ENCODE measurements around the gene ZNF574. TPM values are rescaled to one million over a fixed set of nuclear protein-coding genes. Genes with fewer than 3 reads are reported as not detected.

The ZNF574 gene
- total RNA-seq, 1 donor from 2014 or later = 26.5 TPM

DNA sequence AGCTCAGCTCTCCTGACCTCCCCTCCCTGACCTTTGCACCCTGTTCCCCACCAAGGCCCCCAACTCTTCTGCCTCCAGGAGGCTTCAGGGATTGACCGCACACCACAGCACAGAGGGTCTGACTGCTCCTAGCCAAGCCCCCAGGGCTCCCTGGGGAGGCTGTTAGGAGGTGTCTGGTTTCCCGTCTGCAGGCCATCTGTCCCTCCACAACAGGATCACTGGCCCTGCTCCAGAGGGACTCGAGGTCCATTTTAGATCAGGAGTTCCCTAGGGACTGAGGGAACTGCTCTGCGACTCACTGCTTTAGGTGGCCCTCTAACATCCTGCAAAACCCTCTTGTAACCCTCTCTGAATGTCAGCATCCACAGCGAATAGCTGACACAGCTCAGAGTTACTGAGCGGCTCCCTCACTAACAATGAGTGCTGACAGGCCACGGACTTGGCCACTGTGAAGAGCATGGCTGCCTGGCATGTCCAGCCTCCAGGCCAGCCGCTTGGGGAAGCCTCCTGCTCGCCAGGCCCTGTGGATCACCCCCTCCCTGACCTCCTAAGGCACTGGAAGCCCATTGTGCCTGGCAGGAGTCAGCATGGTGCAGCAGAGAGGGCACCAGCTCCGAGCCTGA lies 23.6 kb upstream of the ZNF574 start:
- intact Hi-C loops (cut with DNase I) = no loop called here
- Histone ChIP-seq H3K4me3 (no peak overlapping the region), H3K9me3 (no peaks in the 10 kb centered on the region), H3K27ac (peak overlapping the region; percentile 49), H3K4me1 (peaks cover 11% of the 10 kb centered on the region), H3K36me3 (no peaks in the 10 kb centered on the region), H3K27me3 (no peaks in the 10 kb centered on the region)
- DNase-seq (ENCODE audit: extremely low spot score in 2 of 2) = no peak
- TF ChIP-seq POLR2AphosphoS5 (IDR thresholded peaks at IDR 0.05; ENCODE audit: insufficient read depth in 1 of 2, low read depth in 1 of 2) = no peak
- TF ChIP-seq, protein P1, sequence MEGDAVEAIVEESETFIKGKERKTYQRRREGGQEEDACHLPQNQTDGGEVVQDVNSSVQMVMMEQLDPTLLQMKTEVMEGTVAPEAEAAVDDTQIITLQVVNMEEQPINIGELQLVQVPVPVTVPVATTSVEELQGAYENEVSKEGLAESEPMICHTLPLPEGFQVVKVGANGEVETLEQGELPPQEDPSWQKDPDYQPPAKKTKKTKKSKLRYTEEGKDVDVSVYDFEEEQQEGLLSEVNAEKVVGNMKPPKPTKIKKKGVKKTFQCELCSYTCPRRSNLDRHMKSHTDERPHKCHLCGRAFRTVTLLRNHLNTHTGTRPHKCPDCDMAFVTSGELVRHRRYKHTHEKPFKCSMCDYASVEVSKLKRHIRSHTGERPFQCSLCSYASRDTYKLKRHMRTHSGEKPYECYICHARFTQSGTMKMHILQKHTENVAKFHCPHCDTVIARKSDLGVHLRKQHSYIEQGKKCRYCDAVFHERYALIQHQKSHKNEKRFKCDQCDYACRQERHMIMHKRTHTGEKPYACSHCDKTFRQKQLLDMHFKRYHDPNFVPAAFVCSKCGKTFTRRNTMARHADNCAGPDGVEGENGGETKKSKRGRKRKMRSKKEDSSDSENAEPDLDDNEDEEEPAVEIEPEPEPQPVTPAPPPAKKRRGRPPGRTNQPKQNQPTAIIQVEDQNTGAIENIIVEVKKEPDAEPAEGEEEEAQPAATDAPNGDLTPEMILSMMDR (IDR thresholded peaks at IDR 0.05) = no peak
- no peak for TF ChIP-seq POLR2A (IDR thresholded peaks at IDR 0.05)

DNA sequence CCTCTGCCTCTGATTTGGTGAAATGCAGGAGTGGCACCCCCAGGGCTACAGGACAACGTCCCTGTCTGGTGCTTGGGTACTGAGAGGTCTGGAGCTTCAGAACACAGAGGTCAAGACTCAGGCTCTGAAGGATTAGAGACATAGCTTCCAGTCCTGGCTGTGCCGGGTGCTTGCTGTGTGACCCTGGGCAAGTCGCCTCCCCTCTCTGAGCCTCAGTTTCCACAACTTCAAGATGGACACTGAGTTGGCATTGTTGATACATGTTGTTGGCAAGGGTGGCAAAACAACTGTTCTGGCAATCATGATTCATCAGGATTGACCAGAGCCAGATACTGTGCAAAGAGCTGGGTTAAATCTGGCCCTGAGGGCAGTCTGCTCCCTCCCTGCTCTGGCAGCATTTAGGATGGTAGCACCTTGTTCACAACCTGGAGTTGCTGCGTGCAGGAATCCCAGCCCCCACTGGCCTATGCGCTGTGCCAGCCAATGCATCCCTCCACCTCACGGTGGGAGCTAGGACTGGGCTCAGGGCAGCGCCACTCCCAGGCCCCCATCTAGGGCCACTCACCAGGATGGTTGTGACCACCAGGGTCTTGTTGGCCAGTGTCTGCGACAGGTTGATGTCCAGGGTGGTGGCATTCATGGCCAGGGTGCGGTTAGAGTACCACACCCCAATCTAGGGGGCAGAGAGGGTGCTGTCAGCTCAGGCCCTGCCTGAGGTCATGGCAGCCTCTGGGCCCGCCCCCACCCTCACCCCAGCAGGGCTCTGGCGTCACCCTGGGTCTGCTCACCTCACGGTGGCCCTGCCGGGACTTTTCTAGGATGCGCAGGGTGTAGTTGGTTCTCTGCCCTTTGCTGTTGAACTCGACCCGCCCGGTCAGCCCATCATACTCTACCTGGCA lies 22.7 kb upstream of the ZNF574 start:
- TF ChIP-seq POLR2AphosphoS5 (IDR thresholded peaks at IDR 0.05; ENCODE audit: insufficient read depth in 1 of 2, low read depth in 1 of 2) = no peak
- TF ChIP-seq, protein P1 (IDR thresholded peaks at IDR 0.05) = no peak
- no peak for TF ChIP-seq POLR2A (IDR thresholded peaks at IDR 0.05)
- Histone ChIP-seq H3K4me1 (peaks cover 11% of the 10 kb centered on the region), H3K9me3 (no peaks in the 10 kb centered on the region), H3K4me3 (no peak overlapping the region), H3K36me3 (no peaks in the 10 kb centered on the region), H3K27me3 (no peaks in the 10 kb centered on the region), H3K27ac (no peak overlapping the region)
- no peak for DNase-seq (ENCODE audit: extremely low spot score in 2 of 2)
- intact Hi-C loops (cut with DNase I) = no loop called here

DNA sequence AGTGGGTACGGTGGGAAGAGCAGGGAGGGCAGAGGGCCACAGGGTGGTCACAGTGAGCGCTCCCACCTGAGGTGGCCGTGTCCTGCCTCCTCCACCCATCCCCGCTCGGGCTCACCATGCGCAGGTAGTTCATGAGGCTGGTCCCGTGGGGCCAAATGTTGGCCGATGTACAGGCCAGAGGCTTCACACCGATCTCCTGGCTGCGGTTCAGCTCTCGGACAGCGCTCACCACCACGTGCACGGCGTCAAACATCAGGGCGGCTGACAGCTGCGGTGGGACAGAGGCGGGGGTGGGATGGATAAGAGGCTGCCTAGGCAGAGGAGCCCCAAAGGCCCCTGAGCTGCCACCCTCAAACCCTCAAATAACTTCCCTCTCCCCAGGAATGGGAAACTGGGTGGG lies 21.8 kb upstream of the ZNF574 start:
- Histone ChIP-seq H3K9me3 (no peaks in the 10 kb centered on the region), H3K36me3 (no peaks in the 10 kb centered on the region), H3K4me3 (no peak overlapping the region), H3K27ac (no peak overlapping the region), H3K27me3 (no peaks in the 10 kb centered on the region), H3K4me1 (peaks cover 11% of the 10 kb centered on the region)
- intact Hi-C loops (cut with DNase I) = no loop called here
- no peak for TF ChIP-seq POLR2A (IDR thresholded peaks at IDR 0.05)
- TF ChIP-seq, protein P1 (IDR thresholded peaks at IDR 0.05) = no peak
- TF ChIP-seq POLR2AphosphoS5 (IDR thresholded peaks at IDR 0.05; ENCODE audit: insufficient read depth in 1 of 2, low read depth in 1 of 2) = no peak
- DNase-seq (ENCODE audit: extremely low spot score in 2 of 2) = no peak

DNA sequence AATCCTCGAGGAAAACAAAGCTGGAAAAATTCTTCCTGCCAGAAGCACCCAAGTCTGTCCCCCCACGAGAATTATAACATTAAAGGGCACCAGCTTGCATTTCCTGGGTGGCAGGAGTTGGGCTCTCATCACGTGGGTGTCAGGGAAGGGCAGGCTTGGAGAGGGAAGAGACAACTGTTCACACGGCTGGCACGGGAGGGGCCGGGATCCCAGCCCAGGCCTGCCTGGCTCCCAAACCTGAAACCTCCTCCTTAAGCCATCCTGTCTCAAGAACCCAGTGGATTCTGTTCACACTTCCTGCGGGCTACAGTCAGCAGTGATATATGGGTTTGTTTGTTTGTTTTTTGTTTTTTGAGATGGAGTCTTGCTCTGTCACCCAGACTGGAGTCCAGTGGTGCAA lies 18.1 kb upstream of the ZNF574 start:
- intact Hi-C loops (cut with DNase I) = no loop called here
- peak in 1 of 2 donors; percentile 25 for TF ChIP-seq POLR2AphosphoS5 (IDR thresholded peaks at IDR 0.05; ENCODE audit: insufficient read depth in 1 of 2, low read depth in 1 of 2)
- TF ChIP-seq POLR2A (IDR thresholded peaks at IDR 0.05) = no peak
- no peak for DNase-seq (ENCODE audit: extremely low spot score in 2 of 2)
- Histone ChIP-seq H3K36me3 (no peaks in the 10 kb centered on the region), H3K4me3 (no peak overlapping the region), H3K27ac (no peak overlapping the region), H3K9me3 (no peaks in the 10 kb centered on the region), H3K4me1 (peaks cover 7% of the 10 kb centered on the region), H3K27me3 (no peaks in the 10 kb centered on the region)

DNA sequence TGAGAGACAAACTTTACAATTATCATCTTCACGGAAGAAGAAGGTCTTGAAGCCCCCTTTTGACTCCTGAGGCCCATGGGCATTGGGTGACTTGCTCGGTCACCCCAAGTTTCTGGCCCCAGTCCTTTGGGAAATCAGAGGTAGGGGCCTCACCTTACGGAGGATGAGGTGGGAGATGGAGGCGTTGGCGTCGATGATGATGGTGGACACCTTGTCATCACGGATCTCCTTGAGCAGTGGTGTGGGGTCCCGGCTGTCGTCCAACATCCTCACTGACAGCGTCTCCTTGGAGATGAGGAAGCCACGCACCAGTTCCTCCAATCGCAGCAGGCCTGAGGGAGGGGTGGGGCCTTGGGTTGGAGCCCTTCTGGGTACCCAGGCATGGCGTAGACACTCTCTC lies 16.8 kb upstream of the ZNF574 start:
- H3K27me3 ChIP-seq = no peaks in the 10 kb centered on the region
- H3K36me3 ChIP-seq = no peaks in the 10 kb centered on the region
- TF ChIP-seq, protein P1 (IDR thresholded peaks at IDR 0.05) = no peak
- TF ChIP-seq POLR2AphosphoS5 (IDR thresholded peaks at IDR 0.05; ENCODE audit: insufficient read depth in 1 of 2, low read depth in 1 of 2) (no peak), POLR2A (IDR thresholded peaks at IDR 0.05) (no peak)
- no peak overlapping the region for H3K4me3 ChIP-seq
- intact Hi-C loops (cut with DNase I) = no loop called here
- H3K27ac ChIP-seq = no peak overlapping the region
- DNase-seq (ENCODE audit: extremely low spot score in 2 of 2) = no peak
- no peaks in the 10 kb centered on the region for H3K4me1 ChIP-seq
- no peaks in the 10 kb centered on the region for H3K9me3 ChIP-seq
